ENCODE measurements around the gene RAB6B.
A peak's percentile ranks its signal among the peaks of the same experiment; 100 is the strongest.

RAB6B gene

GRCh38 chr3:133895208-133896001 lies at the start of gene RAB6B (continued):
- TF ChIP-seq ZNF16 (tag by site-specific recombination; IDR thresholded peaks at IDR 0.05; ENCODE audit: low read depth), result no peak
- no peak for TF ChIP-seq ZNF701 (tag by site-specific recombination; IDR thresholded peaks at IDR 0.05)
- TF ChIP-seq GFI1B (tag by site-specific recombination; IDR thresholded peaks at IDR 0.05), result no peak

- Histone ChIP-seq H3K4me3 (ENCODE audit: low read depth, low read length) (no peak overlapping the region), H3K27ac (ENCODE audit: extremely low read depth, low read depth, low read length) (no peak overlapping the region), H3K9me3 (ENCODE audit: control insufficient read depth, insufficient read depth, low read depth, low read length) (no peaks in the 10 kb centered on the region), H3K4me1 (ENCODE audit: control insufficient read depth, insufficient read depth, low read length) (peaks cover 22% of the 10 kb centered on the region), H3K36me3 (ENCODE audit: control insufficient read depth in 2 of 2, insufficient read depth in 1 of 2, low read length in 2 of 2) (no peaks in the 10 kb centered on the region)
- ChIA-PET CTCF (interaction anchor here (0.6 to 1.7 kb wide), 4 partner anchors 15 to 1297 kb away, joined by 3 to 6 read pairs (median 4); no protein-coding TSS in a partner anchor), POLR2A (no interaction called here)
- TF ChIP-seq ZNF830 (tag by site-specific recombination; IDR thresholded peaks at IDR 0.05; ENCODE audit: low read depth) (no peak), ZNF16 (tag by site-specific recombination; IDR thresholded peaks at IDR 0.05; ENCODE audit: low read depth) (no peak), ZNF837 (tag by site-specific recombination; IDR thresholded peaks at IDR 0.05) (no peak), KLF8 (tag by site-specific recombination; IDR thresholded peaks at IDR 0.05) (0 out of 2 replicates have a peak, but pooled peaks have one; percentile 16), ZNF335 (tag by site-specific recombination; conservative IDR thresholded peaks at IDR 0.05) (no peak), GFI1B (tag by site-specific recombination; IDR thresholded peaks at IDR 0.05) (no peak), ZNF184 (tag by site-specific recombination; IDR thresholded peaks at IDR 0.05) (no peak), ZNF266 (tag by site-specific recombination; IDR thresholded peaks at IDR 0.05; ENCODE audit: low read depth) (no peak), ZBTB17 (tag by site-specific recombination; IDR thresholded peaks at IDR 0.05) (no peak), MZF1 (tag by site-specific recombination; IDR thresholded peaks at IDR 0.05; ENCODE audit: borderline replicate concordance) (no peak), ZNF530 (tag by site-specific recombination; IDR thresholded peaks at IDR 0.05; ENCODE audit: low read depth) (no peak), TSHZ1 (tag by site-specific recombination; IDR thresholded peaks at IDR 0.05; ENCODE audit: borderline replicate concordance) (no peak), ZNF223 (tag by site-specific recombination; IDR thresholded peaks at IDR 0.05) (no peak), ZNF324 (tag by site-specific recombination; IDR thresholded peaks at IDR 0.05) (no peak), ZBTB8A (tag by site-specific recombination; IDR thresholded peaks at IDR 0.05) (no peak), ZNF26 (tag by site-specific recombination; IDR thresholded peaks at IDR 0.05) (no peak), GLIS1 (tag by site-specific recombination; IDR thresholded peaks at IDR 0.05) (peak; percentile 42; the same call in 1 of the 2 replicates), ZNF350 (tag by site-specific recombination; IDR thresholded peaks at IDR 0.05) (no peak), ZNF426 (tag by site-specific recombination; IDR thresholded peaks at IDR 0.05) (no peak)
- TF ChIP-seq, protein P1, sequence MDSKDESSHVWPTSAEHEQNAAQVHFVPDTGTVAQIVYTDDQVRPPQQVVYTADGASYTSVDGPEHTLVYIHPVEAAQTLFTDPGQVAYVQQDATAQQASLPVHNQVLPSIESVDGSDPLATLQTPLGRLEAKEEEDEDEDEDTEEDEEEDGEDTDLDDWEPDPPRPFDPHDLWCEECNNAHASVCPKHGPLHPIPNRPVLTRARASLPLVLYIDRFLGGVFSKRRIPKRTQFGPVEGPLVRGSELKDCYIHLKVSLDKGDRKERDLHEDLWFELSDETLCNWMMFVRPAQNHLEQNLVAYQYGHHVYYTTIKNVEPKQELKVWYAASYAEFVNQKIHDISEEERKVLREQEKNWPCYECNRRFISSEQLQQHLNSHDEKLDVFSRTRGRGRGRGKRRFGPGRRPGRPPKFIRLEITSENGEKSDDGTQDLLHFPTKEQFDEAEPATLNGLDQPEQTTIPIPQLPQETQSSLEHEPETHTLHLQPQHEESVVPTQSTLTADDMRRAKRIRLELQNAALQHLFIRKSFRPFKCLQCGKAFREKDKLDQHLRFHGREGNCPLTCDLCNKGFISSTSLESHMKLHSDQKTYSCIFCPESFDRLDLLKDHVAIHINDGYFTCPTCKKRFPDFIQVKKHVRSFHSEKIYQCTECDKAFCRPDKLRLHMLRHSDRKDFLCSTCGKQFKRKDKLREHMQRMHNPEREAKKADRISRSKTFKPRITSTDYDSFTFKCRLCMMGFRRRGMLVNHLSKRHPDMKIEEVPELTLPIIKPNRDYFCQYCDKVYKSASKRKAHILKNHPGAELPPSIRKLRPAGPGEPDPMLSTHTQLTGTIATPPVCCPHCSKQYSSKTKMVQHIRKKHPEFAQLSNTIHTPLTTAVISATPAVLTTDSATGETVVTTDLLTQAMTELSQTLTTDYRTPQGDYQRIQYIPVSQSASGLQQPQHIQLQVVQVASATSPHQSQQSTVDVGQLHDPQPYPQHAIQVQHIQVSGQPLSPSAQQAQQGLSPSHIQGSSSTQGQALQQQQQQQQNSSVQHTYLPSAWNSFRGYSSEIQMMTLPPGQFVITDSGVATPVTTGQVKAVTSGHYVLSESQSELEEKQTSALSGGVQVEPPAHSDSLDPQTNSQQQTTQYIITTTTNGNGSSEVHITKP (tag by site-specific recombination; IDR thresholded peaks at IDR 0.05), result peak; percentile 30; the same call in 1 of the 2 replicates
Measured at GRCh38 chr3:133944641-133945380, 49.1 kb upstream of the RAB6B start.

Measured in HEK293 (cell line).